ENCODE data around the gene NOL12.

Gene NOL12

GRCh38 chr22:37742376-37743171 lies 56.4 kb downstream of the NOL12 start:
- Histone ChIP-seq H3K9me2 (replicated peaks; ENCODE audit: control insufficient read depth, low read length) (no peaks in the 10 kb centered on the region), H3K27me3 (ENCODE audit: control insufficient read depth, low read length) (no peaks in the 10 kb centered on the region), H3K36me3 (ENCODE audit: control insufficient read depth, low read length) (peaks cover 6% of the 10 kb centered on the region), H3K27ac (ENCODE audit: low read depth, low read length) (no peak overlapping the region), H3K9me3 (ENCODE audit: control insufficient read depth, insufficient read depth, low read length) (no peaks in the 10 kb centered on the region), H4K20me1 (ENCODE audit: control insufficient read depth, insufficient read depth, low read depth, low read length) (no peaks in the 10 kb centered on the region), H3K4me1 (ENCODE audit: control insufficient read depth, low read length) (peaks cover 13% of the 10 kb centered on the region), H3K4me2 (ENCODE audit: low read length) (no peak overlapping the region), H3K79me2 (ENCODE audit: control insufficient read depth, low read length) (peaks cover 20% of the 10 kb centered on the region), H3F3A (ENCODE audit: control insufficient read depth, insufficient read depth) (no peaks in the 10 kb centered on the region), H3K4me3 (ENCODE audit: low read length) (no peak overlapping the region)
- TF ChIP-seq CTCF (IDR thresholded peaks at IDR 0.05; ENCODE audit: low read depth, low read length, poor library complexity, severe bottlenecking) (no peak), EZH2phosphoT487 (IDR thresholded peaks at IDR 0.05; ENCODE audit: borderline replicate concordance, low read length) (no peak)
